Esophagus muscularis mucosa (tissue), 3 donors: ENCODE data around the gene HLCS.

Experiments used
- CTCF ChIP-seq, 3 experiments: fragments of 200-600 bp in 2 of 3; fragments of 450-650 bp in 1 of 3; sonication (generic) in 2 of 3; IDR thresholded peaks; one replicate each; pipeline ENCODE4 v1.5.1; 2017 to 2019; ENCODE audit warnings: antibody characterized with exemption in 3 of 3, mild to moderate bottlenecking in 2 of 3, moderate library complexity in 1 of 3
- POLR2A ChIP-seq: fragments of 450-650 bp; IDR thresholded peaks from one replicate; pipeline ENCODE4 v1.6.1; 2017; ENCODE audit warnings: antibody characterized with exemption, moderate library complexity, mild to moderate bottlenecking, low read depth

GRCh38 chr21:36811762-36812161 is 154.7 kb downstream of the HLCS start:
- no peak for TF ChIP-seq POLR2A
- no peak for TF ChIP-seq CTCF (IDR thresholded peaks at IDR 0.05)
